Fibroblast of lung (primary cell): ENCODE measurements around the gene TAGAP. TPM values are rescaled to one million over a fixed set of nuclear protein-coding genes. Genes with fewer than 3 reads are reported as not detected.

Experiments
- DNase-seq, 2 donors: peaks; one replicate each; pipeline versions ENCODE4 v3.0.0 to v3.0.0-alpha.2; 2010; ENCODE audit warnings: low read depth in 2 of 2
- H2AFZ ChIP-seq: 2 replicates; pipeline ENCODE4 v1.5.1; 2012; ENCODE audit warnings: low read length, control low read depth, inconsistent platforms
- H3K27ac ChIP-seq: 2 replicates; pipeline ENCODE4 v1.5.1; 2011; ENCODE audit warnings: low read length, control low read depth; ENCODE audit not compliant: insufficient read depth
- H3K27me3 ChIP-seq: 2 replicates; pipeline ENCODE4 v1.5.1; 2011; ENCODE audit warnings: mild to moderate bottlenecking, low read length; ENCODE audit not compliant: control insufficient read depth, insufficient read depth
- H3K36me3 ChIP-seq: 2 replicates; pipeline ENCODE4 v1.5.1; 2011; ENCODE audit warnings: low read length; ENCODE audit not compliant: control insufficient read depth, insufficient read depth
- H3K4me1 ChIP-seq: 2 replicates; pipeline ENCODE4 v1.5.1; 2011; ENCODE audit warnings: low read length; ENCODE audit not compliant: control insufficient read depth, insufficient read depth; ENCODE audit errors: extremely low read depth
- H3K4me2 ChIP-seq: 2 replicates; pipeline ENCODE4 v1.5.1; 2011; ENCODE audit warnings: low read length, control low read depth; ENCODE audit not compliant: insufficient read depth; ENCODE audit errors: extremely low read depth
- H3K4me3 ChIP-seq, 4 experiments: fragments of 200-600 bp in 1 of 4; sonication (generic) in 1 of 4; replicated peaks in 1 of 4; 2 replicates each; pipeline ENCODE4 v1.5.1; 2011 to 2016; ENCODE audit warnings: low read length in 4 of 4, low read depth in 3 of 4, mild to moderate bottlenecking in 3 of 4, control low read depth in 2 of 4, inconsistent platforms in 1 of 4, mixed read lengths in 1 of 4; ENCODE audit not compliant: insufficient read depth in 1 of 4; ENCODE audit errors: control extremely low read depth in 1 of 4
- H3K79me2 ChIP-seq: 2 replicates; pipeline ENCODE4 v1.5.1; 2012; ENCODE audit warnings: mild to moderate bottlenecking, low read length, inconsistent platforms; ENCODE audit not compliant: control insufficient read depth, insufficient read depth
- H3K9ac ChIP-seq: 2 replicates; pipeline ENCODE4 v1.5.1; 2011; ENCODE audit warnings: mild to moderate bottlenecking, low read length, control low read depth; ENCODE audit not compliant: insufficient read depth
- H3K9me3 ChIP-seq: 2 replicates; pipeline ENCODE4 v1.5.1; 2012; ENCODE audit warnings: low read depth, low read length; ENCODE audit not compliant: control insufficient read depth, insufficient read depth
- H4K20me1 ChIP-seq: 2 replicates; pipeline ENCODE4 v1.5.1; 2011; ENCODE audit warnings: low read length; ENCODE audit not compliant: control insufficient read depth, insufficient read depth; ENCODE audit errors: extremely low read depth
- CTCF ChIP-seq, 2 donors: IDR thresholded peaks in 1 of 2; conservative IDR thresholded peaks in 1 of 2; 1 replicate in 1 of 2; 2 replicates in 1 of 2; pipeline ENCODE4 v1.5.1; 2011 to 2012; ENCODE audit warnings: low read length in 2 of 2, control low read depth in 1 of 2, inconsistent platforms in 1 of 2, low read depth in 1 of 2, mild to moderate bottlenecking in 1 of 2
- EZH2 ChIP-seq: IDR thresholded peaks from 2 replicates; pipeline ENCODE4 v1.5.1; 2012; ENCODE audit warnings: low read length, control low read depth, mild to moderate bottlenecking; ENCODE audit errors: missing control alignments
- polyA plus RNA-seq, 2 donors: library from polyadenylated mRNA; depleted of rRNA in 1 of 2; stranded (reverse) in 1 of 2; unstranded in 1 of 2; fragments of >200 nt; gene quantifications; 2 replicates each; pipeline ENCODE4 v1.2.1, GENCODE V29; 2011 to 2012; ENCODE audit warnings: missing spikeins in 1 of 2
- total RNA-seq: library from RNA; depleted of rRNA; stranded (reverse); fragments of >200 nt; gene quantifications from 2 replicates; pipeline ENCODE4 v1.2.1, GENCODE V29; 2014

TAGAP gene
- total and polyA plus RNA-seq, 2 donors (not counting 1 experiment from before 2014, with no cell fraction given), result not detected

- no peak for TF ChIP-seq CTCF (conservative IDR thresholded peaks at IDR 0.05 in 1 of 2, IDR thresholded peaks at IDR 0.05 in 1 of 2; ENCODE audit: low read depth in 1 of 2, low read length in 2 of 2)
- no peak for TF ChIP-seq EZH2
- peak in 1 of 2 donors; percentile 3 for DNase-seq
- no peak overlapping the region for H3K4me2 ChIP-seq
- no peaks in the 10 kb centered on the region for H3K79me2 ChIP-seq
- no peak overlapping the region for H3K27ac ChIP-seq
- H3K4me3 ChIP-seq, result no peak overlapping the region
- no peaks in the 10 kb centered on the region for H3K9me3 ChIP-seq
- H3K36me3 ChIP-seq, result no peaks in the 10 kb centered on the region
- no peak overlapping the region for H2AFZ ChIP-seq
- H4K20me1 ChIP-seq, result no peaks in the 10 kb centered on the region
- no peak overlapping the region for H3K9ac ChIP-seq
- no peaks in the 10 kb centered on the region for H3K27me3 ChIP-seq
- H3K4me1 ChIP-seq, result no peaks in the 10 kb centered on the region
Observed at GRCh38 chr6:159083146-159083545, 38.4 kb upstream of the TAGAP start.

- TF ChIP-seq EZH2, result no peak
- TF ChIP-seq CTCF (conservative IDR thresholded peaks at IDR 0.05 in 1 of 2, IDR thresholded peaks at IDR 0.05 in 1 of 2; ENCODE audit: low read depth in 1 of 2, low read length in 2 of 2), result no peak
- H3K4me1 ChIP-seq, result no peaks in the 10 kb centered on the region
- H3K9ac ChIP-seq, result no peak overlapping the region
- H3K4me3 ChIP-seq, result no peak overlapping the region
- H4K20me1 ChIP-seq, result no peaks in the 10 kb centered on the region
- no peak overlapping the region for H2AFZ ChIP-seq
- no peaks in the 10 kb centered on the region for H3K9me3 ChIP-seq
- H3K27me3 ChIP-seq, result no peaks in the 10 kb centered on the region
- H3K27ac ChIP-seq, result no peak overlapping the region
- no peaks in the 10 kb centered on the region for H3K36me3 ChIP-seq
- H3K79me2 ChIP-seq, result no peaks in the 10 kb centered on the region
- no peak for DNase-seq
- H3K4me2 ChIP-seq, result no peak overlapping the region
Observed at GRCh38 chr6:159082039-159082815, 37.4 kb upstream of the TAGAP start.

- Histone ChIP-seq H3K4me2 (no peak overlapping the region), H3K27me3 (no peaks in the 10 kb centered on the region), H3K27ac (no peak overlapping the region), H2AFZ (no peak overlapping the region), H3K36me3 (no peaks in the 10 kb centered on the region), H4K20me1 (no peaks in the 10 kb centered on the region), H3K9me3 (no peaks in the 10 kb centered on the region), H3K4me3 (no peak overlapping the region), H3K9ac (no peak overlapping the region), H3K79me2 (no peaks in the 10 kb centered on the region), H3K4me1 (no peaks in the 10 kb centered on the region)
- no peak for DNase-seq
- no peak for TF ChIP-seq EZH2
- no peak for TF ChIP-seq CTCF (conservative IDR thresholded peaks at IDR 0.05 in 1 of 2, IDR thresholded peaks at IDR 0.05 in 1 of 2; ENCODE audit: low read depth in 1 of 2, low read length in 2 of 2)
Observed at GRCh38 chr6:159080217-159080976, 35.6 kb upstream of the TAGAP start.
